T-helper 2 cell treated with Interferon-gamma antibody and Interleukin-4, amounts not matched to agents 5 μg/mL and 100 μg/mL, for 36 hours (primary cell): Measurements from ENCODE around the gene SEC23B.

Experiments used
- DNase-seq: peaks from one replicate; pipeline ENCODE4 v3.0.0; 2021; ENCODE audit warnings: low spot score
- H3K27ac Mint-ChIP-seq: one replicate; pipeline ENCODE4 v1.8.0; 2021; ENCODE audit warnings: mild to moderate bottlenecking, mixed read lengths
- H3K27me3 Mint-ChIP-seq: one replicate; pipeline ENCODE4 v1.8.0; 2021; ENCODE audit warnings: low read depth, mixed read lengths
- H3K36me3 Mint-ChIP-seq: one replicate; pipeline ENCODE4 v1.8.0; 2021; ENCODE audit warnings: low read depth, mixed read lengths
- H3K4me1 Mint-ChIP-seq: one replicate; pipeline ENCODE4 v1.8.0; 2021; ENCODE audit warnings: low read depth, mixed read lengths
- H3K4me3 Mint-ChIP-seq: one replicate; pipeline ENCODE4 v1.8.0; 2022; ENCODE audit warnings: mild to moderate bottlenecking, moderate library complexity, mixed read lengths
- H3K9me3 Mint-ChIP-seq: one replicate; pipeline ENCODE4 v1.8.0; 2021; ENCODE audit warnings: mixed read lengths

Gene SEC23B

DNA sequence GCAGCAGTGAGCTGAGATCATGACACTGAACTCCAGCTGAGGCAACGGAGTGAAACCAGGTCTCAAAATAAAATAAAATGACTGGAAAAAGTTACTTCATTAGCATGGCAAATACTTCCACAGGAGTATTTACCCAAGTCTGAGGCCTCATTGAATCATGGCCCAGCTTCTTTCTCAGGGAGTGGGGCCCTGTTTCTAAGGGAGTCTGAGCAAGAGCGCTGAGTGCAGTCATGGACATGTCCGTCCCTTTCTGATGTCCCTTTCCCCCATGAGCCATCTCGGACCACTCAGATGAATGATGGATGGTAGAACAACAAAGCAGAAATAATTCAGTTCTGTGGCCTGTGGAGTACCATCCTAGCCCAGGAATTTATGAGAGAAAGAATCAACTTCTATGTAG lies 72.3 kb downstream of the SEC23B start:
- H3K27ac Mint-ChIP-seq: no peak overlapping the region

GRCh38 chr20:18585134-18585533 lies 77.4 kb downstream of the SEC23B start:
- Mint-ChIP-seq H3K27me3 (peaks cover 9% of the 10 kb centered on the region), H3K4me3 (no peak overlapping the region), H3K36me3 (no peaks in the 10 kb centered on the region), H3K4me1 (peaks cover 16% of the 10 kb centered on the region), H3K9me3 (no peaks in the 10 kb centered on the region), H3K27ac (no peak overlapping the region)
- DNase-seq: no peak

More for the DNA sequence above, 72.3 kb downstream of the SEC23B start:
- Mint-ChIP-seq H3K27me3 (peaks cover 9% of the 10 kb centered on the region), H3K4me1 (peaks cover 4% of the 10 kb centered on the region), H3K36me3 (no peaks in the 10 kb centered on the region), H3K9me3 (no peaks in the 10 kb centered on the region), H3K4me3 (no peak overlapping the region)
- DNase-seq: no peak

DNA sequence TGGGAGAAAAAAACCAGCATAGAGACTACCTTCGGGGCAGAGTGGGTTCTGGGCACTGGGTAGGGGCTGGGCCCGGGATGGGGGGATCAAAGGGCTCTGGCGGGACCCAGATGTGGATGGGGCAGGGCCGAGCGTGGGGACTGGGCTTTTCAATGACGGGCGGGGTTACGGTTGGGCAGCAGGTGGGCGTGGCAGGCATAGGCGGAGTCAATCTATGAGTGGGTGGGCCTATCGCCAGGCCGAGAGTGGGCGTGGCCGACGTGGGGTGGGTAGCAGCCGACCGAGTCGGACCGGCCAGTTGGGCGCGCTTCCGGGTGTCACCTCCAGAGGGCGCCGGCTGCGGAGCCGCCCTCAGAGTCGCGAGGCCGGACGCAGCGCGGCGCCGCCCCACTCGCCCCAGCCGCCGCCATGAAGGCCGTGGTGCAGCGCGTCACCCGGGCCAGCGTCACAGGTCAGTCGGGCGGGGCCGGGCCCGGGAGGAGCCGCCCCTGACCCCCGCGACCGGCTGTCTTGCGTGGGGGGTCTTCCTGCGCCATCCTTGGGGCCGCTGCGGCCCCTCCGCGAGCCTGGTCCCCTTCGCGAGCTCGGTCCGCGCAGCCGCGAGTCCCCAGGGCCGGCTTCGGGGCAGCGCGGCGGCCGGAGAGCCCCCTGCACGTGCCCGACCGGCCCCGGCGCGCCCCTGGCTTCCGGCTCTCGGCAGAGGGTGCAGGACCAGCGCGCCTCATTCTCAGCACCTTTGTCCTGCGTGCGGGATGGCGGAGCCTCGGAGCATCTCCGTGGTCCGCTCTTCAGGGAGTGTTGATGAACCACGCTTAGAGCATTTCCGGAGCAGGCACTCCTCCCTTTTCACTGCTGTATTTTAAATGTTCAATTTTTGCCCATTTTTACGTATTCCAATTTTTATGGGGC lies 80.2 kb downstream of the SEC23B start, which contains the start of gene DTD1:
DTD1 (plus strand) TSS at position 390 of the 909 bp plus-strand sequence; CDS start at position 409, 19 bp downstream.
- Mint-ChIP-seq H3K4me1 (peaks cover 16% of the 10 kb centered on the region), H3K27me3 (peaks cover 9% of the 10 kb centered on the region), H3K4me3 (peak within 1 kb of the TSS; percentile 90), H3K9me3 (no peaks in the 10 kb centered on the region), H3K36me3 (no peaks in the 10 kb centered on the region), H3K27ac (peak within 1 kb of the TSS; percentile 85)
- peak; percentile 92 for DNase-seq

DNA sequence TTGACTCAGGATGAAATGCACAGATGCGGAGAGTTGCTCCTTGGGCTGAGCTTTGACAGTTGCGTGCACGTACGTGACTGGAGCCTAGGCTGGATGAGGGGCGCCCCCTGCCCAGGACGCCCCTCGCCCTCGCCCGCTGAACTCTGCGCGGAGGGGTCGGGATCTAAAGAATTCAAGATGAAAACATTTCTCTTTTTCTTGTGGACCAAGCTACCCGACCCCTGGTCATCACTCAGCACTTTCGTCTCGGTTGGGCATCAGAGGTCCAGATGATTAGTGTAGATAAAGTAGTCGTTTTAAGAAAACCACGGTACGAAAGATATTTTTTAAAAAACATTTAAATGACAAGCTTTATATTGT lies 80.8 kb downstream of the SEC23B start:
- H3K4me3 Mint-ChIP-seq: peak overlapping the region; percentile 90
- peak overlapping the region; percentile 85 for H3K27ac Mint-ChIP-seq
- H3K36me3 Mint-ChIP-seq: no peaks in the 10 kb centered on the region
- H3K9me3 Mint-ChIP-seq: no peaks in the 10 kb centered on the region
- peaks cover 8% of the 10 kb centered on the region for H3K27me3 Mint-ChIP-seq
- H3K4me1 Mint-ChIP-seq: peaks cover 16% of the 10 kb centered on the region
- no peak for DNase-seq

DNA sequence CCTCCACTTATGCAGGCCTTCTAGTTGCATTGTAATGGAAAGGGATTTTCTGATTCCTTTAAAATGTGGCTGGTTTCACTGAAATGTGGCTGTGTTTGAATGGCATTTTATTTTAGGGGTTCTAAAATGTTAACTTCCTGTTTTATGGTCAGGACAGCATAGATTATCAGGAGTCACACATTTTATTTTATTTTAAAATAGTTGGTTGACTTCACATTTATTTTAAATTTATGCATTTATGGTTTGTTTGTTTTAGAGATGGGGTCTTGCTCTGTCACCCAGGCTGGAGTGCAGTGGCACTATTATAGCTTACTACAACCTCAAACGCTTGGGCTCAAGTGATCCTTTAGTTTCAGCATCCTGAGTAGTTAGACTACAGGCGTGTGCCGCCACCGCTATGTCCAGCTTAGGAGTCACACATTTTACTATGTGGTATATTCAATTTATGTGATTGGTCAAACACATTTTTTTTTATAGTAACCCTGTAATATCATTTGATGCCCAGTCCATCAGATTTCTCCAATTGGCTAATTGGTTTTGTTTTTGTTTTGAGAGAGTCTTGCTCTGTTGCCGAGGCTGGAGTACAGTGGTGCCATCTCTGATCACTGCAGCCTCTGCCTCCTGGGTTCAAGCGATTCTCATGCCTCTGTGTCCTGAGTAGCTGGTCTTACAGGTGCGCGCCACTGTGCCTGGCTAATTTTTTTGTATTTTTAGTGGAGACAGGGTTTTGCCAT lies 82.4 kb downstream of the SEC23B start:
- DNase-seq: no peak
- H3K27me3 Mint-ChIP-seq: no peaks in the 10 kb centered on the region
- H3K4me1 Mint-ChIP-seq: peaks cover 16% of the 10 kb centered on the region
- H3K4me3 Mint-ChIP-seq: peak overlapping the region; percentile 3
- no peak overlapping the region for H3K27ac Mint-ChIP-seq
- H3K9me3 Mint-ChIP-seq: no peaks in the 10 kb centered on the region
- H3K36me3 Mint-ChIP-seq: no peaks in the 10 kb centered on the region

DNA sequence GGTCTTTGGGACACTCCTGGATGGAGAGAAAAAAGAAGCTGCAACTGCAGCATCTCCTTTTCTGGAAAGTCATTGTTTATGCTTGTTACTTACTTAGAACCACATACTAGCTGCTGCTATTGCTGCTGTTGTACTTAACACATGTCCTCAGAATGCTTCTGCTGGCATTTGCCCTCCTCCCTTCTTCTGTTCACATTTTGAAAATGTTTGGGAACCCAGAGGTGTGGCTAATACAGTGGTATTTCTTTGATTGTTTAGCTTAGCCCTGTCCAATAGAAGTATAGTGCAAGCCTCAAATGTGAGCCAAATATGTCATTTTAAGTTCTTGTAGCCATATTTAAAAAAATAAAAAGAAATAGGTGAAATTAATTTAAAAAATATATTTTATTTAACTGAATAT lies 88.5 kb downstream of the SEC23B start:
- Mint-ChIP-seq H3K9me3 (no peaks in the 10 kb centered on the region), H3K4me3 (no peak overlapping the region), H3K27ac (no peak overlapping the region), H3K36me3 (peaks cover 14% of the 10 kb centered on the region), H3K4me1 (no peaks in the 10 kb centered on the region), H3K27me3 (no peaks in the 10 kb centered on the region)
- no peak for DNase-seq

DNA sequence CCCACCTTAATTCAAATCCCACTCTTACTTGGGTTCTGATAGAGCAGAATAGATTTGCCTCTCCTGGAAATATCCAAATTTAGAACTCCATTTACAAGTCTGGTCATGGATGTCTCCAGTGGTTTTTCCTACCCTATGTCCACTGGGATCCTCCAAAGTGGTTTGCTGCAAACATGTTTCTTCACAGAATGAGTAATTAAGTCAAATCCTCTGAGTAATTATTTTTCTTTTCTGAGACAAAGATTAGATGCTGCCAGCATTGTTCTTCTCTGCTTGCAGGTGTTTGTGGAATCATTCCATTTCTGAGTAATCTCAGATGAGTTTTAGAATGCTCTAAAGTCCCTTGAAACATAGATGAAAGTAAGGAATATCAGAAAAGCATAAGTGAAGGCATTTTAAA lies 102.0 kb downstream of the SEC23B start:
- DNase-seq: no peak
- no peaks in the 10 kb centered on the region for H3K36me3 Mint-ChIP-seq
- H3K9me3 Mint-ChIP-seq: no peaks in the 10 kb centered on the region
- H3K27me3 Mint-ChIP-seq: no peaks in the 10 kb centered on the region
- no peak overlapping the region for H3K27ac Mint-ChIP-seq
- H3K4me1 Mint-ChIP-seq: no peaks in the 10 kb centered on the region
- no peak overlapping the region for H3K4me3 Mint-ChIP-seq
